ENCODE measurements around the gene IGSF8. TPM values are rescaled to one million over a fixed set of nuclear protein-coding genes. Genes with fewer than 3 reads are reported as not detected.
"Not testable (repeated sequence)": the region's sequence is repeated elsewhere in the genome, so short reads cannot be mapped to it uniquely, and the experiment has no call there.

IGSF8 gene
- polyA plus RNA-seq, 2 of the 4 experiments (the other 2 are of a cell fraction) = 7.3 to 7.8 TPM

DNA sequence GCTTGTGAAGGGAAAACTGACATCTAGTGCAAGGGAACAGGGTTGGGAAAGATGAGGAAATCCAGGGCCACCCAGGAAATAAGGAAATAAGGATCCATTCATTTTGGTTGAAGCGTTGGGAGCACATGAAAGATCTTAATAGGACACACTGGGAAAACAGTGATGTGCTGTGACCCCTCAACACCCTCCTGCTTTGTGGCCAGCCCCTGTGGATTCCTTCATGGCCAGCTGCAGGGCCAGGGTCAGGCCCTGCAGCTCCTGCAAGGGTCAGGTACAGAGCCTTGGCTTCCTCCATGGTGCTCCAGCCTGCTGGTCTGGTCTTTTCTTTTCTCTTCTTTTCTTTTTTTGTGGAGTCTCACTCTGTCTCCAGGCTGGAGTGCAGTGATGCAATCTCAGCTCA is 47.8 kb downstream of the IGSF8 start:
- no peak for ATAC-seq
- Histone ChIP-seq H3K4me2 (no peak overlapping the region), H3K9me3 (no peaks in the 10 kb centered on the region), H3K27ac (no peak overlapping the region), H3K4me1 (peaks cover 8% of the 10 kb centered on the region; the same call in 2 of the 3 replicates), H3K4me3 (no peak overlapping the region)
- WGBS (ENCODE audit: missing lambda C conversion rate) = 53% methylated on average over 1 of the region's 1 CpG
- FAIRE-seq = no peak
- CTCF ChIA-PET = interaction anchor here (30.0 kb wide), 1 partner anchor 33 kb away, joined by 409 read pairs; the partner anchor contains the start of gene KCNJ9
- no peak for DNase-seq (ENCODE audit: low read depth in 1 of 2, low spot score in 1 of 2)
- no peak for TF ChIP-seq CHD4 (IDR thresholded peaks at IDR 0.05; ENCODE audit: borderline replicate concordance)
- TF ChIP-seq BHLHE40 (IDR thresholded peaks at IDR 0.05; ENCODE audit: low read depth, low read length) = no peak
- POLR2A ChIA-PET = no interaction called here

DNA sequence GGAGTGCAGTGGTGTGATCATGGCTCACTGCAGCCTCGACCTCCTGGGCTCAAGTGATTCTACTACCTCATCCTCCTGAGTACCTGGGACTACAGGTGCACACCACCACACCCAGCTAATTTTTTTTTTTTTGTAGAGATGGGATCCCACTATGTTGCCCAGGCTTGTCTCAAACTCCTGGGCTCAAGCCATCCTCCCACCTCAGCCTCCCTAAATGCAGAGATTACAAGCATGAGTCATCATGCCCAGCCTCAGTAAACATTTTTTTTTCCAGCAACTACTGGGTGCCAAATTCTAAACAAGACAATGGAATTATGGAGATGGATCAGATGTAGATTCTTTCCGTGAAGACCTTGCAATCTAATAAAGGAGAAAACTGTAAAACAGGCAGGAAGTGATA is 48.2 kb downstream of the IGSF8 start:
- H3K4me3 ChIP-seq; DNase-seq (ENCODE audit: low read depth in 1 of 2, low spot score in 1 of 2); H3K4me2 ChIP-seq; FAIRE-seq; POLR2A ChIA-PET; H3K9me3 ChIP-seq; H3K4me1 ChIP-seq; ATAC-seq; H3K27ac ChIP-seq: not testable (repeated sequence)
- CTCF ChIA-PET = interaction anchor here (0.7 to 30.0 kb wide), 2 partner anchors 8 to 33 kb away, joined by 3 to 409 read pairs; partner anchors contain the start of gene KCNJ9
- 24% methylated on average over 2 of the region's 2 CpGs for WGBS (ENCODE audit: missing lambda C conversion rate)

GRCh38 chr1:160049101-160049500 is 49.3 kb downstream of the IGSF8 start:
- Histone ChIP-seq H3K9me3 (no peaks in the 10 kb centered on the region), H3K4me3 (no peak overlapping the region), H3K4me1 (peaks cover 8% of the 10 kb centered on the region; the same call in 2 of the 3 replicates), H3K4me2 (no peak overlapping the region), H3K27ac (no peak overlapping the region)
- no peak for ATAC-seq
- 34% methylated on average over 3 of the region's 3 CpGs for WGBS (ENCODE audit: missing lambda C conversion rate)
- DNase-seq (ENCODE audit: low read depth in 1 of 2, low spot score in 1 of 2) = no peak
- POLR2A ChIA-PET = no interaction called here
- TF ChIP-seq JUNB (IDR thresholded peaks at IDR 0.05) = no peak
- no peak for TF ChIP-seq ZFP36 (IDR thresholded peaks at IDR 0.05; ENCODE audit: borderline replicate concordance, partially characterized antibody)
- TF ChIP-seq HES2 (IDR thresholded peaks at IDR 0.05) = no peak
- TF ChIP-seq ZC3H11A (IDR thresholded peaks at IDR 0.05) = no peak
- TF ChIP-seq GATA3 (IDR thresholded peaks at IDR 0.05; ENCODE audit: borderline replicate concordance) = no peak
- TF ChIP-seq SMC3 (IDR thresholded peaks at IDR 0.05) = no peak
- no peak for TF ChIP-seq JUN (IDR thresholded peaks at IDR 0.05)
- TF ChIP-seq CBX8 (IDR thresholded peaks at IDR 0.05) = no peak
- TF ChIP-seq NPAS2 (CRISPR knock-in tag; IDR thresholded peaks at IDR 0.05; ENCODE audit: borderline replicate concordance) = no peak
- no peak for TF ChIP-seq FOSL2 (IDR thresholded peaks at IDR 0.05)
- no peak for TF ChIP-seq FOSL2 (CRISPR knock-in tag; IDR thresholded peaks at IDR 0.05)
- TF ChIP-seq NFE2L2 (conservative IDR thresholded peaks at IDR 0.05; ENCODE audit: low read length) = no peak
- TF ChIP-seq MAX (IDR thresholded peaks at IDR 0.05) = no peak
- no peak for TF ChIP-seq PBX3 (IDR thresholded peaks at IDR 0.05)
- CTCF ChIA-PET = interaction anchor here (3.9 to 15.0 kb wide), 2 partner anchors 9 to 33 kb away, joined by 37 to 258 read pairs; partner anchors contain the start of gene KCNJ9
- no peak for FAIRE-seq

- H3K27ac ChIP-seq = no peak overlapping the region
- no peak overlapping the region for H3K4me2 ChIP-seq
- CTCF ChIA-PET = interaction anchor here (0.6 to 15.0 kb wide), 4 partner anchors 10 to 69 kb away, joined by 4 to 258 read pairs (median 20); partner anchors contain the start of gene KCNJ9
- H3K4me3 ChIP-seq = no peak overlapping the region
- POLR2A ChIA-PET = no interaction called here
- TF ChIP-seq JUN (IDR thresholded peaks at IDR 0.05) (no peak), EHF (CRISPR knock-in tag; IDR thresholded peaks at IDR 0.05) (no peak), PBX3 (IDR thresholded peaks at IDR 0.05) (no peak), MAFK (IDR thresholded peaks at IDR 0.05; ENCODE audit: partially characterized antibody) (no peak), KDM5A (IDR thresholded peaks at IDR 0.05) (no peak), CEBPB (IDR thresholded peaks at IDR 0.05) (no peak), RAD21 (conservative IDR thresholded peaks at IDR 0.05 in 1 of 2, IDR thresholded peaks at IDR 0.05 in 1 of 2) (no peak), USF2 (IDR thresholded peaks at IDR 0.05) (no peak), CTCF (IDR thresholded peaks at IDR 0.05) (no peak), NR3C1 (IDR thresholded peaks at IDR 0.05) (no peak)
- H3K9me3 ChIP-seq = no peaks in the 10 kb centered on the region
- FAIRE-seq = no peak
- H3K4me1 ChIP-seq = peaks cover 8% of the 10 kb centered on the region; the same call in 2 of the 3 replicates
- DNase-seq (ENCODE audit: low read depth in 1 of 2, low spot score in 1 of 2) = no peak
- no peak for ATAC-seq
Measured at GRCh38 chr1:160048335-160048734, 50.1 kb downstream of the IGSF8 start.

Data from A549 (cell line).